HG03196 (cell line): ENCODE data around the gene SLC29A3.
"Not testable (repeated sequence)": the region's sequence is repeated elsewhere in the genome, so short reads cannot be mapped to it uniquely, and the experiment has no call there.

Experiments used
- ATAC-seq: cut with Tn5 transposase; IDR thresholded peaks from one replicate; pipeline ENCODE4 v1.9.1; 2021; ENCODE audit not compliant: unreplicated experiment

Gene SLC29A3

DNA sequence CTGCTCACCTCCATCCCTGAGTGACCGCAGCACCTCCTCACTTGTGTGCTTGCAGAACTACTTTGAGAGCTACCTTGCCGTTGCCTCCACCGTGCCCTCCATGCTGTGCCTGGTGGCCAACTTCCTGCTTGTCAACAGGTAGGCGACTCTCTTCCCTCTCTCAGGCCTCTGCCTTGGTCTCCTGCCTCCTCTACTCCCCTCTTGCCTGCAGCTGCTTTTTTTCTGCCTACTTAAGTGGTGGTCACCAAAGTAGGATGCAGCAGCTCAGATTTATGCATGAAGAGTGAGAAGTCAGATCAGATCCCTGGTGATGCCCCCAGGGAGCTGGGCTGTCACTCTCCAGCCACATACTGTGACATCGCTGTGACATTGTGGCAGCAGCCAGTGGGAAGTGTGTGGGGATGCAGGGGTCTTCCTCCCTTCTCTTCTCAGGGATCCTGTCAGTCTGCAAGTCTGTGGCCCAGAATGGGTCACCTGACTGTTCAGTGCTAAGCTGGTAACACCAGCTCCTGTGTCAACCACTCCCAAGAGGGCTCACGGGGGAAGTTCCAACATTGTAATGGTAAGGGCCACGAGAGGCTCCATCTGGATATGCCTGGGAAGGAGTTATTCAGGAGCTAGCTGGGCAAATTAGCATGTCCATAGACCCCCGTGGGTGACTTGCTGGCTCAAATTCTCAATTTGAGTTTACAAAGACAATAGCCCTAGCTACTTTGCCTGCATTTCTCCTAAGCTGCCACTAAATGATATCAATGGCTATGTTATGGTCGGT is 25.3 kb downstream of the SLC29A3 start:
- no peak for ATAC-seq

DNA sequence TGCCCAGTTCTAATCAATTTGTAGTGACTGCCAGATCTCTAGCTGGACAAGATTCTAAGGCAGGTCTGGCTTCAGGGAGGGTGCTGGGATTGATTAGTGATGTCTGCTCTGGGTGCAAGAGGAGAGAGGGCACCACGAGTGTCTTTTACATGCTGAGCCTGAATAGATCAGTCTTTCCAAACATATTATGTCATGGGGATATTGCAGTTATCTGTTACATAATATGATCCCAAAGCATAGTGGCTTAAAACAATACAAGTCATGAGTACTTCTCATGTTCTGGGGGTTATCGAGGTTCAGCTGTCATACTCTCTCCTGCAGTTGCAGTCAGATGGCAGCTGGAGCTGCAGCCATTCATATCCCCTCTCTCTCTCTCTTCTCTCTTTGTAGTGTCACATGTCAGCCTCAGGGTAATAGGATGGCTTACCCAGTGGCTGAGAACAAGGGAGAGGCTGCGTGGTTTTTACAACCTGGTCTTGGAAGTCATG is 26.0 kb downstream of the SLC29A3 start:
- no peak for ATAC-seq

DNA sequence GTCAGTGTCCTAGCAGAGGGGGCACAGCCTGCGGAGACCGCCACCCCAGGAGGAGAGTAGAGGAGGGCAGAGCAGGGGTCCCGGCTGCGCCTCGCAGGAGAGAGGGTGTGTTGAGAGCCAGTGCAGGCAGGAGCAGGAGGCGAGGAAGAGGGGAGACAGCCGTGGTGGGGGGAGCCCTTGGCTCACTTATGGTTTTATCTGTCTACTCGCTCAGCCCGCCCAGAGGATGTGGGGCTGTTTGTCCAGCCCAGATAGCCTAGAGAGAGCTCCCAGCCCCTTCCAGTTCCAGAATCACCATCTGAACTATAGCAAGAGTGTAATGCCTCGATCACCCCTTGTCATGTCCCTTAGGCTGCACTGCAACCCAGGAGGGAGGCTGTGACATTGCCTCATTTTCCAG is 26.6 kb downstream of the SLC29A3 start:
- no peak for ATAC-seq

DNA sequence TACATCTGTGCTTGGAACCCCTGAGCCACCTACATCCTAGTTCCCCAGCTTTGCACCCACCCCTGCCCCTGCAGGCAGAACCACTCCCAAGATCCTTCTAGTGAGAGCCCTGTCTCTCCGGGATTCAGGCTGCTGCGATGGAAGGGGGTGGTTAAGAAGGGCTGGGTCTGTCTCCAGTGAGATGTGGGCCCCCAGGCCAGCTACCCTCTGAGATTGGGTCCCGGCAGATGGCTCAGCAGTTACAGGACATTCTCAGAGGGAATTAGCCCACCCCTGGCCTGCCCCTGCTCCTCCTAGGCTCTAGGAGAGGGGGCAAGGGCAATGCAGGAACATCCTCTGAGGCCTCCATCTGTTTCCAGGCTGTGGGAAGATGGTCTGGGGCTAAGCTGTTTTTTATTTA is 27.7 kb downstream of the SLC29A3 start:
- no peak for ATAC-seq

DNA sequence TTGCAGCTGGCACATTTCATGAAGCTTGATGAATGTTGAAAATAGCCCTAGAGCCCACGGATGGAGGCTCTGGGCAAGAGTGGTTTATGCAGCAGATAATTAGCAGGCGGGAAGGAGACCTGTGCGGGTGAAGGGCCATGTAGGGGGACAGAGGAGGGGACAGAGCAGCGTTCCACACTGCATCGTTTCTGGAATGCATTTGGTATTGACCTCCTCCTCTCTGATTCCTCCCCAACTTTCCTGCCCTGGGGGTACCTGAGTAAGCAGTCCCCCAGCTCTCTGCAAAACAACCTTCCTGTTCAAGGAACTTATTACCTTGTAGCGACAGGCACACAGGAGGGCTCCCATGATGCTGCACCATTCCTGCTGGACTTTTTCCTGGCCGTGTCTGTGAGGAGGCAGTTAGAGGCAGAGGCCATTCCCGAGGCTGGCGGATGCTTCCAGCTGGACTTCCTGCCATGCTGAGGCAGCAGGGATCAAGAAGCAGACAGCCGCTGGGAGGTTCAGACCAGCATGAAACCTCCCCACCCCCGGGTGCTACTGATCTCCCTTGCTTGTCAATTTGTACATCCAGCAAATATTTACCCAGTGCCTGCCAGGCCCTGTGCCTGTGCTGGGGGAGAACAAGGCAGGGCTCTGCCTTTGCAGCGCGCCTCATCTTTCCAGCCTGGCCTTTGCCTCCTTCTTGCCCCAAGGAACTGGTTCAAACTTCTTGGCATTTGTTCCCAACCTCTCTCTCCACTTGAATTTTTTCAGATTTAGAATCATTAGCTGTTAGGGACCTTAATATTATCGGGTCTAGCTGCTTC is 28.7 kb downstream of the SLC29A3 start:
- ATAC-seq = no peak

DNA sequence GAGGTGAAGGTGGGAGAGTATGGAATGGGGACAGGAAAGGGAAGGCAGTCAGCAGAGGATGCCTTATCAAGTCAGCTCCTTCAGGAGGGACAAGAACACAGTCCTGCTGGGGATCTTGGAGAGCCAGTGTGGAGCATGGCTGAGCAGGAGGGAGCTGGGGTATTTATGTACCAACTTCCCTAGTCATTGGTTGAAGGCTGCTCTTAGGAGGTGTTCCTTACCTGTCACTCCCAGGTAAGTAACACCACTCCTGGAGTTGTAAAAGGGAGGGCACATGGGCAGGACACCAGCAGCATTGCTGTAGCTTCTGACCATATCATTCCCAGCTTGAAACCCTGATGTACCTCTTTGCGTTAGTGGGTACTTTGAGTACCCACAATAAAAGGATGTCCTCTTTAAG is 29.8 kb downstream of the SLC29A3 start:
- ATAC-seq = no peak

DNA sequence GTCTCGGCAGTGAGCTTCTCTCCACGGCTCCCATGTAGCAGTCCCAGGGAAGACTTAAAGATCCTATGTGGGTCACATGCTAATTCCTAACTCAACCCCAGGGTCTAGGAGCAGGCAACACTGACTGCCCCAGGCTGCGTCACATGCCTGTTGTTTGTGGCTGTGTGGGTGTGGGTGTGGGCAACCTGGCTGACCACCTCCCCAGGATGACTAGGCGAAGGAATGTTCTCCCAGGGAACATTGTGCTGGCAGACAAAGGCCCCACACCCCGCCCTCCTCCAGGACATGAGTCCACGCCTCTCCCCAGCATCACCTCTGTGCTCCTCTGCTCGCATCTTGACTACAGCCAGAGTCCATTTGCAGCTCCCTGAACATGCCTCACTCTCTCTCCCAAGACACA is 30.3 kb downstream of the SLC29A3 start:
- ATAC-seq = no peak

DNA sequence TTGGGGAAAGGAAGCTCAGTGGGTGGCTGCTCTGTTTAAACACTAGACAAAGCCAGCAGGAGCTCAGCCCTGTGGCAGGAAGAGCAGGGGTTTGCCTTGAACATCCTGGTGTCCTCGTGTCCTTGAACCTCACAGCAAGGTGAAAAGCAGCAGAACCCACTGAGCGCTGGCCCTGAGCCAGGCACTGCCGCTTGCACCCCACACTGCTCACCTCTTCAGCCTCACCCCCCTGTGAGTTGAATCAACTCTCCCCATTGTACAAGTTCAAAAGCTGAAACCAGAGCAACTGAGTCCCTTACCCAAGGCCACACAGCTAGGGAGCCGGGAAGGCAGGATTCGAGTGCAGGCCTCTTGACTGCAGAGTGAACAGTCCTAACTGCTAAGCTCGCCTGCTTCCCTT is 32.0 kb downstream of the SLC29A3 start:
- ATAC-seq = no peak

DNA sequence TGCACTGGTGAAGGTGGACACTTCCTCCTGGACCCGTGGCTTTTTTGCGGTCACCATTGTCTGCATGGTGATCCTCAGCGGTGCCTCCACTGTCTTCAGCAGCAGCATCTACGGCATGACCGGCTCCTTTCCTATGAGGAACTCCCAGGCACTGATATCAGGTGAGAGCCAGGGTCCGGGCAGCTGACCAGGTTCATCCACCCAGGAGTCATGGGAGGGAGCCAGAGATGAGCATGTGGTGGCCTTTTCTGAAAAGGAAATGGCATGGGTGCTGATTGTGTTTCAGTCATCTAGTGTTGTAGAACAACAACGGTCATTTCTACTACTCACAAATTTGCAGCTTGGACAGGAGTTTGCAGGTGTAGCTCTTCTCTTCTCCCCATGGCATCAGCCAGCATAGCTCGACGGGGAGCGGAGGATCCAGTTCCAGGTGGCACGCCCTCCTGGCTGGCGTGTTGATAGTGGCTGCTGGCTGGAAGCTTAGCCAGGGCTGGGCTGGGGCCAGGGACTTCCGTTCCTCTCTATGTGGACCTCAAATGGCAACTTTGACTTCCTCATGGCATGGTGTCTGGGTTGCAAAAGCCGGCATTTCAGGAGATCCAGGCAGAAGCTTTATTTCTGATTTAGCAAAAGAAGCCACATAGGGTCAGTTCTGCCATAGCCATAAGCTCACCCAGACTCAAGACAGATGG is 32.7 kb downstream of the SLC29A3 start:
- no peak for ATAC-seq

DNA sequence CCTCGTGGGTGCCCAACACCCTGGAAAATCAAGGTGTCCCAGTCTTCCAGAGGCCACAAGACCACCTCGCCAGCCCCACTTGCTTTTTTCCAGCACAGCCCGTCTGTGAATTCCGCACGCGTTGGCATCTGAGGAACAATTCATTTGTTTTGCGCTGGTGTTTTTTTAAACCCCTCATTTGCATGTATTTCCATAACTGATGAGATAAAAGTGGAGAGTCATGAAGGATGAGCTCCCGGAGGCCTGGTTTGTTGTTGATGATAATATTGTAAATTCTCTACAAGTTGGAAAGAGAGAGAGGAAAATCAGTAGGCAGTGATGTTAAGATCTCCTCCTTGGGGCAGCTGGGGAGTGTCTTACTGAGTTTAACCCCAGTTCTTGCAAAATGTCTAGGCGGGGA is 34.6 kb downstream of the SLC29A3 start:
- no peak for ATAC-seq

DNA sequence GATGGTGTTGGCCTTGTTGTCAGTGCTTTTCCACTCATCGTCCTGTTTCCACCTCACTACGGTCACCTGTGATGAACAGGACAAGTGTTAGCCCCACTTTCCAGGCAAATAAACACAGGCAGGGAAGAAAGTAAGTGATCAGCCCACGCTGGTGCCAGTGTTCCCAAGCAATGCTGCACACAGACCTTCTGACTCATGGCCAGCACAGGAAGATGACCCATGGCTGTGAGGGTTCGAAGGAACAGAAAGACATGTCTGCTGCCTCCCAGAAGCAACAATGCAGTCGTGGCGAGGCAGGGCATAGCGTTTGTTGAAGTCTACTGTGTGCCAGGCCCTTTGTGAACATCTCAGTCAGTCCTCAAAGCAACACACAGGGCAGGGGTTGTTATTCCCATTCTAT is 35.7 kb downstream of the SLC29A3 start:
- no peak for ATAC-seq

DNA sequence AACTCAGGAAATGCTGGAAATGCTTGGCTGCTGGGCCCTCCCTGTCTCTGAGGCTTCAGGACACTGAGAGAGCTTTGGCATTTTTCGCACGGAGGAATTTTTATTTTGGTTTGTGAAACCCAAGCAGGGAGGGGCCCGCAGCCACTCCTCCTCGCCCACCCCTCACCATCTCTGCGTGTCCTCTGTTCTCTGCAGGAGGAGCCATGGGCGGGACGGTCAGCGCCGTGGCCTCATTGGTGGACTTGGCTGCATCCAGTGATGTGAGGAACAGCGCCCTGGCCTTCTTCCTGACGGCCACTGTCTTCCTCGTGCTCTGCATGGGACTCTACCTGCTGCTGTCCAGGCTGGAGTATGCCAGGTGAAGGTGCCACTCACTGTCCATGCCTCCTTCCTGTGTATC is 36.8 kb downstream of the SLC29A3 start:
- ATAC-seq = no peak

DNA sequence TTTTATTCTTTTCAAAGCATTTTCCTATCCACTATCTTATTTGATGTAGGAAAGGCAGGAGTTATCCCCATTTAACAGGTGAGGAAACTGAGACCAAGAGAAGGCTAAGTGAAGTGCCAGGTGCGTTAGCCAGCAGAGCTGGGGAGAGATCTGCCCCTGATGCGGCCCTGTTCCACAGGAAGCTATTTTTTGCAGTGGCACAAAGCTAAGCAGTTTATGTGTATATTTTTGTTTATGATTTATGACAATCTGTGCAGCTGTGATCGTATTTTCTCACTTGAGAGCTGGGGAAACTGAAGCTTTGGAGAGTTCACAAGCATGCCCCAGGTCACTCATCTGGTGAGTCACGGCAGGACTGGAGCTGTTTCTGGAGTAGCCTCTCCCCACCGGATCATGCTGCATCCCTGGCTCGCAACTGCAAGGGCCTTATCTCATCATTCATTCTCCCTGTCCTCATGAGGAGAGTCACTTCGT is 38.8 kb downstream of the SLC29A3 start:
- no peak for ATAC-seq

DNA sequence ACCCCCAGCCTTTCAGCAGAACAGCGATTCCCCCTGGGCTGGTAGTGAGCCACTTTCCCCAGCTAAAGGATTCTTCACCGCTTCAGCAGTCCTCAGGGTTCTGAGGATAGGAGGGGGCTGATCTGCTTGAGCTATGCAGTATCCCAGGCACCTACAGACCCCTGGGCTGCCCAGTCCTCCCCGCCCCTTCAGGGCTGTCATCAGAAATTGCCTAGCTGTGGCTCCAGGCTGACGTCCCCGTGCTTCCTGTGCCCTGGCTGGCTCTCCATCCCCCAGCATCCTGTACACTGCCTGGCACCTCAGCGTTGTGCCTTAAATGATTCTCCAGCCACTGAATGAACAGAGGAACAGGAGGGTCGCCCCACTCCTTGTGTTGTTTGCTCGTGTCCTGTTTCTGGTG is 39.2 kb downstream of the SLC29A3 start:
- no peak for ATAC-seq

DNA sequence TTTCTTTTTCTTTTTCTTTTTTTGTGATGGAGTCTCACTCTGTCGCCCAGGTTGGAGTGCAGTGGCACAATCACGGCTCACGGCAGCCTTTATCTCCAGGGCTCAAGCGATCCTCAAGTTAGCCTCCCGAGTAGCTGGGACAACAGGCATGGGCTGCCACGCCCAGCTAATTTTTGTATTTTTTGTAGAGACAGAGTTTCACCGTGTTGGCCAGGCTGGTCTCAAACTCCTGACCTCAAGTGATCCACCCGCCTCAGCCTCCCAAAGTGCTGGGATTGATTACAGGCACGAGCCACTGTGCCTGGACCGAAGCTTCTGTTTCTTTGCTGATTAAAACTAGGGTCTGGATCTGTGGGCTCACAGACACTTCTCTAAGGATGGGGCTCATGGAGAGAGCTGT is 39.8 kb downstream of the SLC29A3 start:
- ATAC-seq = not testable (repeated sequence)

DNA sequence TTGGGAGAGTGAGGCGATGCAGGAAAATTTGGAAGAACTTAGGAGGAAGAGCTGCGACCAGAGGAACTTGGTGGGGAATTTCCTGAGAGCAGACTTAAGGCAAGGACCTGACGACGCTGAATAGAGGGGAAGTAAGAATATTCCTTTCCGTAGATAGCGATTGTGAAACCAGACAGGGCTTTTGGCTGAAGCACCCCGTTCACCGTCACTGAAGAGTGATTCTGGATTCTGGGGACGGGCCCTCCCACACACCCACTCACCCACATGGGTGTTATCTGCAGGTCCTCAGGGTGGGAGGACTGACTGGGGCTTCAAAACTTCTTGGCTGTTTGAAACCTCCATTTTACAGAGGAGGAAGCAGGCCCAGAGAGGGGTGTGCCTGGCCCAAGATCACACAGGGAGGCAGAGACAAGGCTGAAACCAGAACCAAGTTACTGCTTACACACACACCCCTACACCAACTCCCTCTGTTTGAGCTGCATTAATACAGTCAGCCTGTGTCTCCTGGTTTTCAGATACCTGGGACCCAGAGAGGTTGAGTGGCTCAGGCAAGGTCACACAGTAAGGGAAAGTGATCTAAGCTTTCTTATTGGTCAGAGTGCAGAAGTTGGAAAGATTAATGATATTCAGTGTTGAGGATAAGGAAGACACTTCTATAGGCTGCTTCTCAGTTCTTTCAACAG is 40.4 kb downstream of the SLC29A3 start:
- ATAC-seq = no peak

DNA sequence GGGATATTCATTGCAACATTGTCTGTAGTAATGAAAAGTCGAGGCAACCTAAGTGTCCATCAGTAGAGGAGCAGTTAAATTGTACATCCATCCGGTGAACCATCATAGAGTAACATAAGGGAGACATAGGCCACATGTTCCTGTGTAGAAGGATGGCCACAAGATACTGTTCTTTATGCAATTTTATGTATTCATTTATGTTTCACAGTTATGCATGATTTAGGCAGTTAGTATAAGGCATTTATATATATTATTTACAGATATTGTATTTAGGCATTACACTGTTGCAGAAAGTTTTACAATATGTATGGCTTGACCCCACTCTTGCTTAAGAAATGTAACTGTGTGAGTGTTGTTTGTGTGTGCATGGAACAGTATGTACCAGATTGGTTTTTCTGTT is 41.7 kb downstream of the SLC29A3 start:
- no peak for ATAC-seq

DNA sequence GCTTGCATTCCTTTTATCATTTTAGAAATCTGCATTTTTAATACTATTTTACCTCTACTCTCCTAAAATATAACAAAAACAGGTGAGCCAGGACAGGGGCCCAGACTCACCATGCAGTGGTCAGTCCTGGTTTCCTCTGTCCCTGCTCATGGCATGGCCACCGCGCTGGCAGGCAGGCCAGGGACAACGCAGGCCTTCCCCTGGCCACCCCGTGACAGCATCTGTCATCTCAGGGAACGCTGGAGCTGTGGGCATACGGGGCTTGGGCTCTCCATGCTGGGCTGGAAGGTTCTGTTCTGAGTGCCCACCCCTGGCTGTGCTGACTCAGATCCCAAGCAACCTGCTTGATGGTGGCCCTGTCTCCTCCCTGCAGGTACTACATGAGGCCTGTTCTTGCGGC is 42.5 kb downstream of the SLC29A3 start:
- no peak for ATAC-seq

DNA sequence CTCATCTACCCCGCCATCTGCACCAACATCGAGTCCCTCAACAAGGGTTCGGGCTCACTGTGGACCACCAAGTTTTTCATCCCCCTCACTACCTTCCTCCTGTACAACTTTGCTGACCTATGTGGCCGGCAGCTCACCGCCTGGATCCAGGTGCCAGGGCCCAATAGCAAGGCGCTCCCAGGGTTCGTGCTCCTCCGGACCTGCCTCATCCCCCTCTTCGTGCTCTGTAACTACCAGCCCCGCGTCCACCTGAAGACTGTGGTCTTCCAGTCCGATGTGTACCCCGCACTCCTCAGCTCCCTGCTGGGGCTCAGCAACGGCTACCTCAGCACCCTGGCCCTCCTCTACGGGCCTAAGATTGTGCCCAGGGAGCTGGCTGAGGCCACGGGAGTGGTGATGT is 43.1 kb downstream of the SLC29A3 start:
- no peak for ATAC-seq

DNA sequence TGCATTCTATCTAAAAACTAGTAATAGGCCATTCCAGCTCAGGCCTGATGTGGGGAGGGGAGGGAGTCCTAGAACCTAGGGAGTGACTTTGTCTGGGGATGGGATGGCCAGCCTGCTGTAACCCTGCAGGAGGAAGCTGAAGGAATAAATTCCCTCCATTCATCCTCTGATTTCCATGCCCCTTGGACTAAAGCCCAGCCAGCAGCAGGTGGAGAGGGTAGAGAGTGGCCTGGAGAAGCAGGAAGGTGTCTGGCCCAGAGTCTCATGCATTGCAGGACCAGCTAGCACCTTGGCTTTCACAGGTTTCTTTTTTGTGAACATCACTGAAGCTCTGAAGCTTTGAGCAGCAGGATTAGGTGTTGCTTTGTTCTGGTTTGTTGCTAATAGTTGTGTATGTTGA is 44.9 kb downstream of the SLC29A3 start:
- no peak for ATAC-seq

DNA sequence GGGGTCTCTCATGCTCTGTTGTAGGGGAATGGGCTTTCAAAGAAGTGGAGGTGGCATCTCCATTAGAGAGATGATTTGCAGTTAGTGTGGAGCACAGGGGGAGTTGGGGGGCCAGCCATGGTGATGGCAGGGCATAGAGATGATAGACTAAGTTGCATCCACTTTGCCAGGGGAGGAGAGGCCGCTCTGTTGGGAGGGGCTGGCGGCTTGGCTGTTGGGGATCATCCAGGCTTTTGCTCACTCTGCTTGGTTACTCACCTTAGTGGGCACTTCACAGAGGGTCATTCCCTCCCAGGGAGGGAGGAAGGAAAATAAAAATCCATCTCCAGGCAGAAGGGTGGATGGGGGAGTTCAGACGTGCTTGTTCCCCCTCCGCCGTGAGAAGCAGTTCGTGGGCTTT is 46.3 kb downstream of the SLC29A3 start:
- ATAC-seq = no peak
